CD4-positive, alpha-beta T cell (primary cell): Measurements from ENCODE around the gene HHATL. TPM values are rescaled to one million over a fixed set of nuclear protein-coding genes. Genes with fewer than 3 reads are reported as not detected.

Experiments used
- ATAC-seq: fragments of 200-7000 bp; cut with Tn5 transposase; one replicate; pipeline ENCODE4 v1.10.0; 2022; ENCODE audit warnings: mild to moderate bottlenecking; ENCODE audit not compliant: poor library complexity
- CTCF ChIA-PET: fragments of 350-600 bp; sonication (Branson Sonifier 250); formaldehyde crosslinking; loops from one replicate; lab custom pipeline; 2021; ENCODE audit warnings: antibody characterized with exemption, inconsistent platforms; lab: Charles Lee
- POLR2A ChIA-PET: fragments of 350-600 bp; sonication (Branson Sonifier 250); formaldehyde crosslinking; loops from one replicate; lab custom pipeline; 2021; ENCODE audit warnings: antibody characterized with exemption, inconsistent platforms; lab: Charles Lee
- DNase-seq, 14 experiments: peaks; one replicate each; pipeline ENCODE4 v3.0.0-alpha.2; 2013 to 2020; ENCODE audit warnings: mixed read lengths in 2 of 14
- H3K27ac ChIP-seq, 2 donors: one replicate each; pipeline versions ENCODE4 v1.5.1 to v1.7.0; 2013; ENCODE audit warnings: low read length in 2 of 2, low read depth in 1 of 2, mild to moderate bottlenecking in 1 of 2
- H3K27me3 ChIP-seq, 2 experiments: 1 replicate in 1 of 2; 2 replicates in 1 of 2; pipeline versions ENCODE4 v1.6.1 to v1.7.0; 2013; ENCODE audit warnings: low read length in 2 of 2, control low read depth in 1 of 2, mild to moderate bottlenecking in 1 of 2, moderate library complexity in 1 of 2; ENCODE audit not compliant: insufficient read depth in 2 of 2, control insufficient read depth in 1 of 2
- H3K36me3 ChIP-seq: one replicate; pipeline ENCODE4 v1.6.1; 2013; ENCODE audit warnings: low read length, control low read depth; ENCODE audit not compliant: insufficient read depth
- H3K4me1 ChIP-seq: one replicate; pipeline ENCODE4 v1.6.1; 2013; ENCODE audit warnings: low read length, control low read depth; ENCODE audit not compliant: insufficient read depth
- H3K4me3 ChIP-seq: one replicate; pipeline ENCODE4 v1.5.1; 2013; ENCODE audit warnings: mild to moderate bottlenecking, low read length, moderate library complexity
- H3K9me3 ChIP-seq, 2 experiments: 1 replicate in 1 of 2; 2 replicates in 1 of 2; pipeline versions ENCODE4 v1.6.1 to v1.7.0; 2013; ENCODE audit warnings: low read length in 2 of 2, mild to moderate bottlenecking in 2 of 2, control low read depth in 1 of 2, moderate library complexity in 1 of 2; ENCODE audit not compliant: control insufficient read depth in 1 of 2, insufficient read depth in 1 of 2
- H3K27ac Mint-ChIP-seq: one replicate; pipeline ENCODE4 v1.8.0; 2020; ENCODE audit warnings: mixed read lengths
- H3K27me3 Mint-ChIP-seq: one replicate; pipeline ENCODE4 v1.8.0; 2021; ENCODE audit warnings: mixed read lengths
- H3K36me3 Mint-ChIP-seq: one replicate; pipeline ENCODE4 v1.8.0; 2021; ENCODE audit warnings: low read depth, mixed read lengths
- H3K4me1 Mint-ChIP-seq: one replicate; pipeline ENCODE4 v1.8.0; 2021; ENCODE audit warnings: low read depth, mixed read lengths
- H3K4me3 Mint-ChIP-seq: one replicate; pipeline ENCODE4 v1.8.0; 2020; ENCODE audit warnings: mild to moderate bottlenecking, mixed read lengths
- H3K9me3 Mint-ChIP-seq: one replicate; pipeline ENCODE4 v1.8.0; 2020; ENCODE audit warnings: mixed read lengths
- intact Hi-C, 2 experiments: fragments of 100-400 bp; cut with DNase I in 1 of 2; cut with micrococcal nuclease in 1 of 2; formaldehyde crosslinking; loops; one replicate each; pipeline versions ENCODE4 v1.15.1 to v1.9.0; 2023 to 2025; cut with DNase I, micrococcal nuclease
- total RNA-seq, 174 experiments: library from RNA in 2 of 174; stranded (reverse) in 2 of 174; gene quantifications; one replicate each; pipeline ENCODE4 v1.2.3 and lab custom pipeline; 2021 to 2026
- TF ChIP-seq, protein P1 (sequence below): fragments of 200-600 bp; IDR thresholded peaks from one replicate; pipeline ENCODE4 v1.8.0; 2022; ENCODE audit warnings: antibody characterized with exemption, mild to moderate bottlenecking

HHATL gene
- total RNA-seq, 2 experiments from 2014 or later, result not detected

DNA sequence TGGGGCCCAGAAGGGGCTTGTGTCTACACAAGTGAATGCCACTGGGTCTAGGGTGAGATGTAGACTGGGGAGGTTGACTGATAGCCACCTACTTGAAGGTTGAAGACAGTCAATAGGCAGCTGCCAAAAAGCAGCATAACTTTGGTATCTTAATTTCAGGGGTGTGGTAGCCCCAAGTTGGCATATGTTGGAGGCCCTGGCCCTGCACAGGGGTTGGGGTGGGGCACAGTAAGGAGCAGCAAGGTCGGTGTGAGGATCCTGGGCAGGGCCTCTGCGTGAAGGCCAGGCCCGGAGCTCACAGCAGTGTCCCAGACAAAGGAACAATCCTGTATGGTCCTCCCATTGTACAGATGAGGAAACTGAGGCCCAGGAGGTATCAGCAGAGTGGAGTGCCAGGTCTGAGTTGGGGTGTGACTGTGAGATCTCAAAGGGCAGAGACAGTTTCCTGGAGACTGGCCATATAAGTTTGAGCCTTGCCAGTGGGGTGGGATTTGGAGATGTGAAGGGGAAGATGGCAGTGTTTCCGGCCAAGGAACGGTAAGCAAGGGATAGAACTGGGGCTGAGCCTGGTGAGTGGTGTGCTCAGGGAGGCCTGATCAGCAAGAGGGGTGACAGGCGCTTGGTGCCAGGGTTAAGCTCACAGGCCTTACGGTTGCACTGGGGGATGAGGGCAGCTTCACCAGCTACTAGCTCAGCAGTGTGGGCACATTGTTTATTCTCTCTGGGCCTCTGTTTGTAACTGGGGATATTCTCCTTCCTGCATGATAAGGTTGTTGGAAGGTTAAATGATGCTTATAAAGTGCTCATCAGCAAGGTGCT is 15.6 kb downstream of the HHATL start:
- Mint-ChIP-seq H3K4me1 (no peaks in the 10 kb centered on the region), H3K9me3 (no peaks in the 10 kb centered on the region), H3K4me3 (no peak overlapping the region), H3K36me3 (no peaks in the 10 kb centered on the region), H3K27ac (no peak overlapping the region), H3K27me3 (peaks cover 43% of the 10 kb centered on the region)
- ChIA-PET POLR2A (no interaction called here), CTCF (no interaction called here)
- Histone ChIP-seq H3K27ac (no peak overlapping the region), H3K27me3 (peaks cover 0 to 2% of the 10 kb centered on the region in 2 experiments), H3K9me3 (no peaks in the 10 kb centered on the region), H3K4me1 (no peaks in the 10 kb centered on the region), H3K36me3 (no peaks in the 10 kb centered on the region), H3K4me3 (no peak overlapping the region)
- no peak for ATAC-seq
- peak in 1 of 14 experiments; percentile 3 for DNase-seq
- TF ChIP-seq, protein P1, sequence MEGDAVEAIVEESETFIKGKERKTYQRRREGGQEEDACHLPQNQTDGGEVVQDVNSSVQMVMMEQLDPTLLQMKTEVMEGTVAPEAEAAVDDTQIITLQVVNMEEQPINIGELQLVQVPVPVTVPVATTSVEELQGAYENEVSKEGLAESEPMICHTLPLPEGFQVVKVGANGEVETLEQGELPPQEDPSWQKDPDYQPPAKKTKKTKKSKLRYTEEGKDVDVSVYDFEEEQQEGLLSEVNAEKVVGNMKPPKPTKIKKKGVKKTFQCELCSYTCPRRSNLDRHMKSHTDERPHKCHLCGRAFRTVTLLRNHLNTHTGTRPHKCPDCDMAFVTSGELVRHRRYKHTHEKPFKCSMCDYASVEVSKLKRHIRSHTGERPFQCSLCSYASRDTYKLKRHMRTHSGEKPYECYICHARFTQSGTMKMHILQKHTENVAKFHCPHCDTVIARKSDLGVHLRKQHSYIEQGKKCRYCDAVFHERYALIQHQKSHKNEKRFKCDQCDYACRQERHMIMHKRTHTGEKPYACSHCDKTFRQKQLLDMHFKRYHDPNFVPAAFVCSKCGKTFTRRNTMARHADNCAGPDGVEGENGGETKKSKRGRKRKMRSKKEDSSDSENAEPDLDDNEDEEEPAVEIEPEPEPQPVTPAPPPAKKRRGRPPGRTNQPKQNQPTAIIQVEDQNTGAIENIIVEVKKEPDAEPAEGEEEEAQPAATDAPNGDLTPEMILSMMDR, result no peak
- intact Hi-C loops, result no loop called here

DNA sequence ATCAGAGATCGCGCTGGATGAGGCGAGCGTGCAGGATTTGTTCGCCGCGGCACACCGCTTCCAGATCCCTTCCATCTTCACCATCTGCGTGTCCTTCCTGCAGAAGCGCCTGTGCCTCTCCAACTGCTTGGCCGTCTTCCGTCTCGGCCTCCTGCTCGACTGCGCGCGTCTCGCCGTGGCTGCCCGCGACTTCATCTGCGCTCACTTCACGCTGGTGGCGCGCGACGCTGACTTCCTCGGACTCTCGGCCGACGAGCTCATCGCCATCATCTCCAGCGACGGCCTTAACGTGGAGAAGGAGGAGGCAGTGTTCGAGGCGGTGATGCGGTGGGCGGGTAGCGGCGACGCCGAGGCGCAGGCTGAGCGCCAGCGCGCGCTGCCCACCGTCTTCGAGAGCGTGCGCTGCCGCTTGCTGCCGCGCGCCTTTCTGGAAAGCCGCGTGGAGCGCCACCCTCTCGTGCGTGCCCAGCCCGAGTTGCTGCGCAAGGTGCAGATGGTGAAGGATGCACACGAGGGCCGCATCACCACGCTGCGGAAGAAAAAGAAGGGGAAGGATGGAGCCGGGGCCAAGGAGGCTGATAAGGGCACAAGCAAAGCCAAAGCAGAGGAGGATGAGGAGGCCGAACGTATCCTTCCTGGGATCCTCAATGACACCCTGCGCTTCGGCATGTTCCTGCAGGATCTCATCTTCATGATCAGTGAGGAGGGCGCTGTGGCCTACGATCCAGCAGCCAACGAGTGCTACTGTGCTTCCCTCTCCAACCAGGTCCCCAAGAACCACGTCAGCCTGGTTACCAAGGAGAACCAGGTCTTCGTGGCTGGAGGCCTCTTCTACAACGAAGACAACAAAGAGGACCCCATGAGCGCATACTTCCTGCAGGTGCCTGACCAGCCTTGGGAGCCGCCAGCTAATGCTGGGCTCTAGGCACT is 16.4 kb downstream of the HHATL start:
- no peak overlapping the region for H3K27ac Mint-ChIP-seq
- H3K4me3 Mint-ChIP-seq, result no peak overlapping the region
- H3K4me3 ChIP-seq, result no peak overlapping the region
- intact Hi-C loops, result no loop called here
- H3K36me3 ChIP-seq, result no peaks in the 10 kb centered on the region
- ChIA-PET CTCF (no interaction called here), POLR2A (no interaction called here)
- ATAC-seq, result no peak
- peaks cover 49% of the 10 kb centered on the region for H3K27me3 Mint-ChIP-seq
- no peak overlapping the region for H3K27ac ChIP-seq
- H3K4me1 Mint-ChIP-seq, result no peaks in the 10 kb centered on the region
- no peaks in the 10 kb centered on the region for H3K9me3 ChIP-seq
- H3K4me1 ChIP-seq, result no peaks in the 10 kb centered on the region
- peak in 1 of 14 experiments; percentile 3 for DNase-seq
- H3K27me3 ChIP-seq, result peaks cover 0 to 2% of the 10 kb centered on the region in 2 experiments
- TF ChIP-seq, protein P1, result no peak
- H3K36me3 Mint-ChIP-seq, result no peaks in the 10 kb centered on the region
- H3K9me3 Mint-ChIP-seq, result no peaks in the 10 kb centered on the region

DNA sequence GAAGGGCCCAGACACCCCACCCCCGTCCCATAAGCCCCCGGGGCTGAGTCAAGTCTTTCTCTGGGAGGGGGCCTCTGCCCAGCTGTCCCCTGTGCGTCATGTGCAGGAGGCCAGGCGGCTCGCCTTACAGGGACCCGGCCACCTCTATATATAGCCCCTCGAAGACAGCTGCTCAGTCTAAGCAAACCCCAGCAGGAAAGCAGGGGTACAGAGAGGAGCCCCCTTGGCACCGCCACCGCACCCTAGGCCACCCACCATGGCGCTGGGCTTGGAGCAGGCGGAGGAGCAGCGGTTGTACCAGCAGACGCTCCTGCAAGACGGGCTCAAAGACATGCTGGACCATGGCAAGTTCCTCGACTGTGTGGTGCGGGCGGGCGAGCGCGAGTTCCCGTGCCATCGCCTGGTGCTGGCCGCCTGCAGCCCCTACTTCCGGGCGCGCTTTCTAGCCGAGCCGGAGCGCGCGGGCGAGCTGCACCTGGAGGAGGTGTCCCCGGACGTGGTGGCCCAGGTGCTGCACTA is 17.2 kb downstream of the HHATL start, which contains the start of gene KLHL40:
KLHL40 (plus strand) TSS at position 175 of the 519 bp plus-strand sequence; CDS start at position 257, 82 bp downstream.
- ATAC-seq (no peak), DNase-seq (peak in 1 of 14 experiments; percentile 4)
- Mint-ChIP-seq H3K36me3 (no peaks in the 10 kb centered on the region), H3K9me3 (no peaks in the 10 kb centered on the region), H3K27ac (no peak within 1 kb of the TSS), H3K27me3 (peaks cover 49% of the 10 kb centered on the region), H3K4me1 (no peaks in the 10 kb centered on the region), H3K4me3 (no peak within 1 kb of the TSS)
- no peaks in the 10 kb centered on the region for H3K4me1 ChIP-seq
- intact Hi-C loops, result no loop called here
- ChIA-PET CTCF (no interaction called here), POLR2A (no interaction called here)
- TF ChIP-seq, protein P1, result no peak
- no peak within 1 kb of the TSS for H3K27ac ChIP-seq
- peaks cover 0 to 2% of the 10 kb centered on the region in 2 experiments for H3K27me3 ChIP-seq
- no peaks in the 10 kb centered on the region for H3K36me3 ChIP-seq
- no peaks in the 10 kb centered on the region for H3K9me3 ChIP-seq
- no peak within 1 kb of the TSS for H3K4me3 ChIP-seq
